Measurements from ENCODE around the gene PAPSS1. TPM values are rescaled to one million over a fixed set of nuclear protein-coding genes. Genes with fewer than 3 reads are reported as not detected.

Gene PAPSS1
- total RNA-seq, 4 donors from 2014 or later: 44.4 to 58.4 (median 52.0) TPM

- H3K27me3 ChIP-seq: no peaks in the 10 kb centered on the region
- H3K27ac ChIP-seq: no peak overlapping the region
- no peak for DNase-seq (ENCODE audit: low spot score in 2 of 2)
- no peaks in the 10 kb centered on the region for H3K36me3 ChIP-seq
- 79% methylated on average over 2 of the region's 2 CpGs for WGBS
- no peak overlapping the region for H3K4me3 ChIP-seq
- H3K4me1 ChIP-seq: no peaks in the 10 kb centered on the region
- TF ChIP-seq POLR2AphosphoS5 (IDR thresholded peaks at IDR 0.05) (no peak), POLR2A (IDR thresholded peaks at IDR 0.05) (no peak), EP300 (IDR thresholded peaks at IDR 0.05) (no peak), CTCF (IDR thresholded peaks at IDR 0.05) (no peak)
- H3K9me3 ChIP-seq: no peaks in the 10 kb centered on the region
Measured at GRCh38 chr4:107751670-107752069, 31.6 kb upstream of the PAPSS1 start.

GRCh38 chr4:107747748-107748486 is 27.9 kb upstream of the PAPSS1 start:
- 57% methylated on average over 5 of the region's 5 CpGs for WGBS
- no peak overlapping the region for H3K27ac ChIP-seq
- H3K36me3 ChIP-seq: no peaks in the 10 kb centered on the region
- no peak for DNase-seq (ENCODE audit: low spot score in 2 of 2)
- TF ChIP-seq POLR2A (IDR thresholded peaks at IDR 0.05) (no peak), EP300 (IDR thresholded peaks at IDR 0.05) (no peak), POLR2AphosphoS5 (IDR thresholded peaks at IDR 0.05) (no peak), CTCF (IDR thresholded peaks at IDR 0.05) (no peak)
- no peaks in the 10 kb centered on the region for H3K27me3 ChIP-seq
- no peaks in the 10 kb centered on the region for H3K4me1 ChIP-seq
- H3K4me3 ChIP-seq: no peak overlapping the region
- no peaks in the 10 kb centered on the region for H3K9me3 ChIP-seq

GRCh38 chr4:107746161-107746560 is 26.1 kb upstream of the PAPSS1 start:
- Histone ChIP-seq H3K27me3 (no peaks in the 10 kb centered on the region), H3K9me3 (no peaks in the 10 kb centered on the region), H3K27ac (no peak overlapping the region), H3K4me1 (peaks cover 4% of the 10 kb centered on the region), H3K36me3 (no peaks in the 10 kb centered on the region), H3K4me3 (no peak overlapping the region)
- no peak for DNase-seq (ENCODE audit: low spot score in 2 of 2)
- TF ChIP-seq CTCF (IDR thresholded peaks at IDR 0.05) (no peak), EP300 (IDR thresholded peaks at IDR 0.05) (no peak), POLR2A (IDR thresholded peaks at IDR 0.05) (no peak), POLR2AphosphoS5 (IDR thresholded peaks at IDR 0.05) (no peak)
- 78% methylated on average over 1 of the region's 1 CpG for WGBS

- no peak overlapping the region for H3K27ac ChIP-seq
- H3K4me3 ChIP-seq: no peak overlapping the region
- no peaks in the 10 kb centered on the region for H3K9me3 ChIP-seq
- DNase-seq (ENCODE audit: low spot score in 2 of 2): no peak
- H3K4me1 ChIP-seq: peaks cover 12% of the 10 kb centered on the region
- H3K36me3 ChIP-seq: no peaks in the 10 kb centered on the region
- TF ChIP-seq POLR2A (IDR thresholded peaks at IDR 0.05) (no peak), CTCF (IDR thresholded peaks at IDR 0.05) (no peak), POLR2AphosphoS5 (IDR thresholded peaks at IDR 0.05) (no peak), EP300 (IDR thresholded peaks at IDR 0.05) (no peak)
- no peaks in the 10 kb centered on the region for H3K27me3 ChIP-seq
Measured at GRCh38 chr4:107744532-107744931, 24.5 kb upstream of the PAPSS1 start.

GRCh38 chr4:107743532-107743931 is 23.5 kb upstream of the PAPSS1 start:
- 63% methylated on average over 1 of the region's 1 CpG for WGBS
- no peak overlapping the region for H3K27ac ChIP-seq
- no peaks in the 10 kb centered on the region for H3K9me3 ChIP-seq
- no peaks in the 10 kb centered on the region for H3K36me3 ChIP-seq
- DNase-seq (ENCODE audit: low spot score in 2 of 2): no peak
- H3K4me3 ChIP-seq: no peak overlapping the region
- no peak for TF ChIP-seq EP300 (IDR thresholded peaks at IDR 0.05)
- H3K27me3 ChIP-seq: no peaks in the 10 kb centered on the region
- peaks cover 12% of the 10 kb centered on the region for H3K4me1 ChIP-seq

- TF ChIP-seq POLR2A (IDR thresholded peaks at IDR 0.05) (no peak), POLR2AphosphoS5 (IDR thresholded peaks at IDR 0.05) (no peak), CTCF (IDR thresholded peaks at IDR 0.05) (no peak), EP300 (IDR thresholded peaks at IDR 0.05) (no peak)
- WGBS: 94% methylated on average over 1 of the region's 1 CpG
- DNase-seq (ENCODE audit: low spot score in 2 of 2): no peak
Measured at GRCh38 chr4:107742791-107743190, 22.8 kb upstream of the PAPSS1 start.

More at GRCh38 chr4:107742791-107743190, 22.8 kb upstream of the PAPSS1 start:
- peaks cover 12% of the 10 kb centered on the region for H3K4me1 ChIP-seq
- no peaks in the 10 kb centered on the region for H3K9me3 ChIP-seq
- H3K27ac ChIP-seq: no peak overlapping the region
- H3K36me3 ChIP-seq: no peaks in the 10 kb centered on the region
- H3K4me3 ChIP-seq: no peak overlapping the region
- no peaks in the 10 kb centered on the region for H3K27me3 ChIP-seq
